Prostate gland (tissue), 2 donors: ENCODE data around the gene ZNF394. TPM values are rescaled to one million over a fixed set of nuclear protein-coding genes. Genes with fewer than 3 reads are reported as not detected.

Experiments
- DNase-seq: peaks from one replicate; pipeline ENCODE4 v3.0.0-alpha.2; 2019; ENCODE audit warnings: low spot score
- H3K27ac ChIP-seq, 2 donors: fragments of 200-600 bp; sonication (generic); 2 replicates each; pipeline ENCODE4 v1.5.1; 2017 to 2019
- H3K27me3 ChIP-seq: fragments of 200-600 bp; sonication (generic); replicated peaks from 2 replicates; pipeline ENCODE4 v1.5.1; 2019; ENCODE audit not compliant: insufficient read depth
- H3K36me3 ChIP-seq, 2 donors: fragments of 200-600 bp; sonication (generic); 1 replicate in 1 of 2; 2 replicates in 1 of 2; pipeline versions ENCODE4 v1.5.1 to v1.8.1; 2017 to 2019
- H3K4me1 ChIP-seq: fragments of 200-600 bp; sonication (generic); replicated peaks from 2 replicates; pipeline ENCODE4 v1.5.1; 2019
- H3K4me3 ChIP-seq, 2 donors: fragments of 200-600 bp; sonication (generic); 2 replicates each; pipeline ENCODE4 v1.5.1; 2017 to 2019
- H3K9me3 ChIP-seq: fragments of 200-600 bp; sonication (generic); 2 replicates; pipeline ENCODE4 v1.5.1; 2017
- CTCF ChIP-seq, 4 experiments: fragments of 200-600 bp in 2 of 4; fragments of 450-650 bp in 2 of 4; sonication (generic) in 2 of 4; IDR thresholded peaks; 1 replicate in 3 of 4; 2 replicates in 1 of 4; pipeline ENCODE4 v1.5.1; 2016 to 2019; ENCODE audit warnings: antibody characterized with exemption in 4 of 4, mild to moderate bottlenecking in 2 of 4, moderate library complexity in 2 of 4
- POLR2A ChIP-seq: fragments of 450-650 bp; IDR thresholded peaks from one replicate; pipeline ENCODE4 v1.6.1; 2016; ENCODE audit warnings: antibody characterized with exemption, mild to moderate bottlenecking
- POLR2AphosphoS5 ChIP-seq: sonication (generic); formaldehyde crosslinking; IDR thresholded peaks from one replicate; pipeline ENCODE4 v1.6.1; 2017; ENCODE audit warnings: antibody characterized with exemption
- WGBS: methylation state at CpG from one replicate; pipeline ENCODE4 v1.1.5; 2018; 5-methylcytosine and 5-hydroxymethylcytosine counted together
- intact Hi-C: fragments of 100-400 bp; cut with DNase I; formaldehyde crosslinking; loops from one replicate; pipeline ENCODE4 v1.14.2; 2022
- total RNA-seq, 2 donors: library from RNA; depleted of rRNA; stranded (reverse); fragments of >200 nt; gene quantifications; one replicate each; pipeline ENCODE4 v1.1.0, GENCODE V29; 2016

ZNF394 gene
- total RNA-seq, 2 donors from 2014 or later, result 37.4 to 37.8 TPM

GRCh38 chr7:99472561-99473314 is 27.3 kb downstream of the ZNF394 start, which contains the start of gene ZNF789:
ZNF789 (plus strand) TSS chr7:99472890; CDS start chr7:99476457, 3,567 bp downstream.
- peak; percentile 55 for TF ChIP-seq POLR2A
- TF ChIP-seq POLR2AphosphoS5, result peak; percentile 96
- peak in 1 of 4 experiments; percentile 3 for TF ChIP-seq CTCF (IDR thresholded peaks at IDR 0.05)
- no peaks in the 10 kb centered on the region for H3K4me1 ChIP-seq
- DNase-seq, result peak; percentile 98
- no peaks in the 10 kb centered on the region for H3K36me3 ChIP-seq
- H3K9me3 ChIP-seq, result no peaks in the 10 kb centered on the region
- H3K4me3 ChIP-seq, result peak within 1 kb of the TSS; percentile 63 to 75
- under 1% methylated on average over 56 of the region's 56 CpGs for WGBS
- no peaks in the 10 kb centered on the region for H3K27me3 ChIP-seq
- H3K27ac ChIP-seq, result peak within 1 kb of the TSS; percentile 88 to 89
- intact Hi-C loops, result no loop called here

- Histone ChIP-seq H3K27me3 (no peaks in the 10 kb centered on the region), H3K4me1 (peaks cover 6% of the 10 kb centered on the region), H3K27ac (peak overlapping the region in 1 of 2 donors; percentile 2), H3K36me3 (no peaks in the 10 kb centered on the region), H3K4me3 (no peak overlapping the region), H3K9me3 (no peaks in the 10 kb centered on the region)
- intact Hi-C loops, result no loop called here
- whole genome bisulfite sequencing, result 48% methylated on average over 23 of the region's 23 CpGs
- TF ChIP-seq POLR2AphosphoS5 (no peak), POLR2A (no peak), CTCF (IDR thresholded peaks at IDR 0.05) (no peak)
- no peak for DNase-seq
These were observed 30.6 kb downstream of the ZNF394 start for GRCh38 chr7:99469381-99470065.

GRCh38 chr7:99468336-99468918 is 31.7 kb downstream of the ZNF394 start:
- Histone ChIP-seq H3K4me3 (no peak overlapping the region), H3K36me3 (no peaks in the 10 kb centered on the region), H3K4me1 (peaks cover 10% of the 10 kb centered on the region), H3K27me3 (no peaks in the 10 kb centered on the region), H3K9me3 (no peaks in the 10 kb centered on the region), H3K27ac (no peak overlapping the region)
- intact Hi-C loops, result no loop called here
- no peak for TF ChIP-seq POLR2AphosphoS5
- TF ChIP-seq POLR2A, result no peak
- TF ChIP-seq CTCF (IDR thresholded peaks at IDR 0.05), result no peak
- no peak for DNase-seq
- WGBS, result 85% methylated on average over 29 of the region's 29 CpGs

- no peak for DNase-seq
- intact Hi-C loops, result no loop called here
- no peaks in the 10 kb centered on the region for H3K36me3 ChIP-seq
- H3K27me3 ChIP-seq, result no peaks in the 10 kb centered on the region
- peak overlapping the region; percentile 78 to 97 for H3K4me3 ChIP-seq
- peaks cover 12% of the 10 kb centered on the region for H3K4me1 ChIP-seq
- peak overlapping the region; percentile 85 to 89 for H3K27ac ChIP-seq
- 5% methylated on average over 9 of the region's 9 CpGs for WGBS
- no peaks in the 10 kb centered on the region for H3K9me3 ChIP-seq
- TF ChIP-seq CTCF (IDR thresholded peaks at IDR 0.05), result no peak
- no peak for TF ChIP-seq POLR2A
- TF ChIP-seq POLR2AphosphoS5, result no peak
These were observed 34.7 kb downstream of the ZNF394 start for GRCh38 chr7:99465421-99465768.
